AG08395 (cell line): ENCODE measurements around the gene NCAM2.

Experiments used
- DNase-seq: peaks from one replicate; pipeline ENCODE4 v3.0.0; 2012; ENCODE audit warnings: mixed read lengths, low spot score

Gene NCAM2

DNA sequence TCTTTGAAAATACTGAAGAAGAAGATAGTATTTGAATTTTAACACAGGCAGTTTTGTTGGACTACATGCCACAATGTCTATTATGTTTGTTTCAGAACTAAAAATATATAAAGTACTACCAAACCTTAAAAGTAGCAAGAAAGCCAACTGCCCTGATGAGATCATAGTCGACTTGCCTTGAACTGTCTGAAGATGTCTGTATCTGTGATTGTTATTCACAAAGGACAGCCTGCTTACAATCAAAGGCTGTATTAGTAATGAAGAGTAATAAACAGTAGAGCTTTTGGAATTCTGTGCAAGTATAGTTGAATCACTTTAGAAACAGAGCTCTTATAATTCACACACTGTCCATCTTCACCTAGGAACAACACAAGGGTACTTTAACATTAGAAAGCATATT, 228.3 kb downstream of the NCAM2 start:
- no peak for DNase-seq

DNA sequence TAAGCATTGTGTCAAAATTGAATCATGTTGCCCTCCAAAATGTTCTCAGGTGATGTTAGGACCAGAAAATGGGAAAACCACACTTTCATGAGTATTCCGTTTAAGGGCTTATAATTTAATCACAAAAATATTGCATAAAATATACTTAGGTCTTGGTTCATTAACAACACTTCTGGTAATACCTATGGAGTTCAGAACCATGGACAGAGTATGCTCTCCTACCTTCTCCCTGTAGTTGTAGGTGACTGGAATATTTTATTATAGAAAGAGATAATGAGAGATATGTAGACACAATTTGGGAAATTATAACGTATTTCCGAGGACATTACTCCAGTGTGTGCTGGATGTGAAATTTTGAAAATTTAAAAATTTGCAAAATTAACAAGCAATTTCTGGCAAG, 232.5 kb downstream of the NCAM2 start:
- DNase-seq = no peak

DNA sequence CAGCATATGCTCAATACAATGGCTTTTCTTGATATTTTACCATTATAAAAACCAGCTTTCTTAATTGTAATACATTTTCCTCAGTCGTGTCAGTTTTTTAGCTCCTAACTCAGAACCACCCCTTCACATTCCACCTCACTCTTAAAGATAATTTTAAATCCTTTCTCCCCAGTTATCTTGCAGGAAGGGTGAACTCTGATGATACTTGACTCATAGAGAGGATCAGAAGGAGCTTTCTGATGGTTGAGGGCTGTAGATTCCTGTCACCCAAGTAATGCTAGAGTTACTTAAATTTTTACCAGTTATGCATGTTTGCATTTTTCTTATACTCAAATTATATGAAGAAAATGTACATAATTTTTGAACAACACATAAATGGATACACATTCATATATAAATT, 233.7 kb downstream of the NCAM2 start:
- DNase-seq = no peak

DNA sequence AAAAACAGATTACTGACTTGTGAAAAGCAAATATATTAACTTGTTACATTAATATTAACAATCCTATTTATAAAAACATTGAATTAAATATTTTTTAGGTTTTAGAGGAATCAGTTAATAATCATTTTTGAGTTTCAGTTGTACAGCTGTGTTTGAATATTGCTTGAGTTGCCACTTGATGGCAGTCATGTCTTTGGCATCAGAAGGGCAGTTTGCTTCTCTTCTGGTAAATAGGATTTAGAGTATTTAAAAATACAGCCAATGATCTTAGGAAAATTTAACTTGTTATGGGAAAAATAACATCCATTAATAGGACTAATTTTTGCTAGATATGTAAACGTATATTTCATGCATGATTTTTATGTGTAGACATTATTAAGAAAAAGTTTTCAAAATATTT, 234.1 kb downstream of the NCAM2 start:
- DNase-seq = peak; percentile 24

DNA sequence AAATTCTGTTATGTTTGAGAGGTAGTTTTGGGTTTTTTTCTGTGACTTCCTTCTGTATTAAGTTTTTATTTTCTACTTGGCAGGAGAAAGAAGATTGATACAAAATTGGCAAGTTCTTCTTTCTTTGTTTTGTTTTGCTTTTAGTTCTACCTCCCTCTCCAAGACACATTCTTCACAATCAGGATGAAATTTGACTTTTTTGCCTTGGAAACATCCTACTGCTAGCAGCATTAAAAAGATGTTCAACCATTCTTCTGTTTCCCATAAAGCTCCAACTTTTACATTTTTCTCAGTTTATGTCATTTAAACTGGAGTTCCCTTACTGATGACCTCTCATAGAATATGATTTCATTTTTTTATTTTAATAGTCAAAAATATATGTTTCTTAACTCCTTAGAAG, 234.8 kb downstream of the NCAM2 start:
- no peak for DNase-seq

DNA sequence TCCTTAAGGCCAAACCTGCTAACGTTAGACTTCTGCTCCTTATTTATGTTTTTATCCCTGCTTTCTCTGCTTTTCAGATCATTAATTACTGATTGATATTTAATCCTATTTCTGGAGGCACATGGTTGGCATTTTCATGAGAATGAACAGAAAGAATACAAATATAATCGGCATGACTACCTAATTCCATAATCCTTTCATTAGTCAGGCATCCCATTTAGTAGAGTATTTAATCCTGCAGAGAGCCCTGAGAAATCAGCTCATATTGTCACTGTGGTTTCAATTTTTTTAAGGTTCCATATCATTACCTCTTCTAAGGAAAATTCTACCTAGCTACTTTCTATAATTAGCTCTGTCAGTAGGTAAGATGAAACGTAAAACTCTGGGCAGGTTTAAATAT, 238.8 kb downstream of the NCAM2 start:
- DNase-seq = no peak

DNA sequence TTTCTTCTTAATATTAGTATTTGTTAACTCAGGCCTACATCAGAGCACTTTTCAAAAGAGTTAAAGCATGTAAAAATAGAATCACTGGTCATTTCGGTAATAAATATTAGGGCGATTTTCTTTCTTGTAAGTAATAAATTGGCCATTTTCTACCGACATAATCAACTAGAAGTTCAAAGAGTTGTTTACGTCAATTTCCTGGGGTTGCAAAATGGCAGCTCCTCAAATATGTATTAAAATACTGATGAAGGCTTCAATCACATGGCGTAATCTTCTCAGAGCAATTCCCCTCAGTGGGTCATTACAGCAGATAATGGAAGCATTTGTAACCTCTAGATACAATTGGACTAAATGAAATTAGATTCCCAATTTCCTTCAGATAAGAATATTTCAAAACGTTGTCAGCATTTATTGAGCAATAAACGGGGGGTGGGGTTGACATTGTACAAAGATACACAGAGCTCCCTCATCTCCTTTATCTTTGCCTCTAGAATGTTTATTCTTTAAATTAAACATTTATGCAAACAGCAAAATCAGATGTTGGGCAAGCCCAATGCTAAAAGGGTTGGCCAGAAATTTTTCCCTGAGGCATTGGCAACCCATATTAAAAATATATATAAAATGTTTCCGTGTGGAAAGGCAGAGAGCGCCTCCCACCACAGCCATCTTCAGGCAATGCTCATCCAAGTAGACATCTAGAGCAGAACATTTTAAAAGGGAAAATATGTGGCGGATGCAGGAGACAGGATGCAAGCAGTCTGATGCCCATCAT, 240.6 kb downstream of the NCAM2 start:
- no peak for DNase-seq

DNA sequence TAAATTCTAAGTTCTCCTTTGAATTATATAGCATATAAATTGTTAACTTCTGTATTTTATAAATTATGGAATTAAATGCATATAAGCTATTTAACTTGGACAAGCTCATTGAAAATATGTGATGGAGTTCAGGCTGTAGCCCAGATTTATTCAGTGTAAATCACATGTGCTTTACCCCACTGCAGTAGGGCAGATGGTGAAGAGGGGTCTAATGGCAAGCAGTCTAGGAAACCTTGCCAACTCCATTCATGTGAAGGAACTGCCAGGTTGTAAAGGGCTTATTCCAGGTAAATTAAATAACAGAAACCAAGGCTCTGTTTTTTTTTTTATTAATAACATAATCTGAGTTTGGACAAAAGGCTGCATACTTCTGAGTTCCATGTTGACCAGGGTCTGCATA, 243.2 kb downstream of the NCAM2 start:
- no peak for DNase-seq

DNA sequence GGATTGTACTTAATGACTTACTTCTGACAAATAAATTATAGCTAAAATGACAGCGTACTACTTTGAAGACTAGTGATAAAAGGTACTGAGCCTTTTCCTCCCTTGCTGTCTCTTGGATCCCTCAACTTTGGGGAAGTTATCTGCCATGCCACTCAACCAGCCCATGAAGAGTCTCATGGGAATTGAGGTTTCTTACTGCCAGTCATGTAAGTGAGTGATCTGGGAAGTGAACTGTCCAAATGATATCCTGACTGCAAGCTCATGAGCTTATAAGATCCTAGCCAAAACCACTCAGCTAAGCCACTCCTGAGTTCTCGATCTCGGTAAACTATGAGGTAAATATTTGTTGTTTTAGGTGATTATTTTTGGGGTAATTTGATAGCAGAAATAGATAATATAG, 247.8 kb downstream of the NCAM2 start:
- DNase-seq = no peak

DNA sequence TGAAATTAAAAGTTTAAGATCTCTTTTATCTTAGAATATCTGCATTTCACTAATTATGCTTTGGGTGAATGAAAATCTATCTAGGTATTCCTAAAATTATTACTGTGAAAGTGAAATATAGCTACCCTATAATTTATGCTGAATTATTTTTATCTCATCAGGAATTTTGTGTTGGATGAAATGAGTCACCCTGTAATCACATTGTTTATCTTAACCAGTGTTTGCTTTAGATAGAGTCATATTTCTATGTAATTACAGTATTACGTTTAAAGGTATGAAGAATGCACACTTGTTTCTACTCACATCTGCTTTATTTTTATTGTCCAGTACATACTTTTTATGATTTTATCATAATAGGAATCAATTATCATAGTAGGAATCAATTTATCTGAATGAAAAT, 249.2 kb downstream of the NCAM2 start:
- no peak for DNase-seq

DNA sequence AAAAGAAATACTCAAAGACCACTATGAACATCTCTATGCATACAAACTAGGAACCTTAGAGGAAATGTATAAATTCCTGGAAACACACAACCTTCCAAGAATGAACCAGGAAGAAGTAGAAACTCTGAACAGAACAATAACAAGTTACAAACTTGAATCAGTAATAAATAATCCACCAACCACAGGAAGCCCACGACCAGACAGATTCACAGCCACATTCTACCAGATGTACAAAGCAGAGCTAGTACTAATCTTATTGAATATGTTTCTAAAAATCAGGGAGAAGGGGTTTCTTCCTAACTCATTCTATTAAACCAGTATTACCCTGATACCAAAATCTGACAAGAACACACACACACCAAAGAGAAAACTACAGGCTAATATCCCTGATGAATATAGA, 263.8 kb downstream of the NCAM2 start:
- DNase-seq = no peak

DNA sequence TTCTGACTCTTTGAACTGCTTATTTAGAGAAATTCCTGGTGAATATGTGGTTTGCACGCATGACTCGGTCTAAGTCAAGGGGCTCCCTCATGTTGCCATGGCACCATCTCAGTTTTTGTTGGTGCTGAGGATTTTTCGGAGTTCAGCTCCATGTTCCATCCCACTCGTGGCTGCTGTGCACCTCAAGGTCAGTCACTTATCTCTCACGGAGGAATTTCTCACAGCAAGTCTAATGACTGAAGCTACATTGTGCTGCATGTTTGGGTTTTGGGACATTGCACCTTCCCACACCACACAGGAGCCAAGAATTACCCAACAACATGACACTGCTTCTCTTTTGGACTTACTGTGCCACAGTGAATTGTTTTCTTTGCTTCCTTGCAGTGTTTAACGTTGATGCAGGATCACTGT, 269.9 kb downstream of the NCAM2 start:
- no peak for DNase-seq

DNA sequence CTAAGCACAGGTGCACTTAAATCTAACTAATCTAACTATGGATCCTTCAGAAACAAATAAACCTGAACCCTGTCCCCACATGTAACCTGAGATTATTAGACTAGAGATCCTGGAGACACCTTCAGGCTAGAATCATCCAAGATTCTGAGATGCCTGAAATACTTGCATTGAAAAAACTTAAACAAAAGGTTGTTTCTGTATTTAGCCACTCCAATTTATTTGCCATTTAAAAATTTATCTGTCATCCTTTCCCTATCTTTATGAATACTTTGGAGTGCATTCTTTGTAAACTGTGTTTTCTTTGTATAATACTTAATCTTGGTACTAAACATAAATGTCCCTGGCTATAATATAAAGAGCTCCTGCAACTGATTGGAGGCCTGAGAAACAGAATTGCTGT, 270.7 kb downstream of the NCAM2 start:
- no peak for DNase-seq

DNA sequence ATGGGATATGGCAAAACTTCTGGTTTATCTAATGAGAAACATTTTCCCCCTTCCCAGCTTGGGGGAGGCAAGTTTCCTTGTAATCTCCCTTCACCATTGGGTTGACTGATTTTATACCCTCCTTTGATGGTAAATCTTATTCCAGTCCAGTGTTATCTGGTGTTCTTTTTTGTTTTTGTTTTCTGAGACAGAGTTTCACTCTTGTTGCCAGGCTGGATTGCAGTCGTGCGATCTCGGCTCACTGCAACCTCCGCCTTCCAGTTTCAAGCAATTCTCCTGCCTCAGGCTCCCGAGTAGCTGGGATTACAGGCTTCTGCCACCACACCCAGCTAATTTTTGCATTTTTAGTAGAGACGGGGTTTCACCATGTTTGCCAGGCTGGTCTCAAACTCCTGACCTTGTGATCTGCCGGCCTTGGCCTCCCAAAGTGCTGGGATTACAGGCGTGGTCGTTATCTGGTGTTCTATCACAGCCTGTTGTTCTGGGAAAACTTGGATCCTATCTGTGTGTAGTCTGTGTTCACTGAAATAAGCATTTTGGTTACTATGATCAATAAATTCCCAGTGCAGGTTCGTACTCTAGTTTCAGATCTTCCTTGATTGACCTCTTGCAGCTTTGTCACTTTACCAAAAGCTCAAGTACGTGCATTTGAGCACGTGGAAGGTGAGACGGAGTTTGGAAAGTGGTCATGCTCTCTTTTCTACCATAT, 281.1 kb downstream of the NCAM2 start:
- DNase-seq = no peak

DNA sequence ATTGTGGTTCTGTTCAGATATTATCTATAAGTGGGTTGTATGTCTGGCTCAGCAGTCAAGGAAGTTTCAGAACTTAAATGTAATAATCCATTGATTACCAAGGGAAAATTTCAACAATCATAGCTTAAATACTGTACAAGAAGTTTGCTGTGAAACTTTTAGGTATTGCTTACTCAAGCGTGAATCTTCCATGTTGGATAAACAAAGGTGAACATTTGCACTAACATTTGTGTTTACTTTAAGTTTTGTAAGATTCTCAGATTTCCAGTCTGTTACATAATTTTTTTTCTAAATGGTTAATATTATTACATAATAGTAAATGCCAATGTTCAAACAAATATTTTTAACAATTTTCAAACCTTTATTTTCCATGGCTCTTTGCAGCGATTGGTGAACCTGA, 285.6 kb downstream of the NCAM2 start:
- no peak for DNase-seq

DNA sequence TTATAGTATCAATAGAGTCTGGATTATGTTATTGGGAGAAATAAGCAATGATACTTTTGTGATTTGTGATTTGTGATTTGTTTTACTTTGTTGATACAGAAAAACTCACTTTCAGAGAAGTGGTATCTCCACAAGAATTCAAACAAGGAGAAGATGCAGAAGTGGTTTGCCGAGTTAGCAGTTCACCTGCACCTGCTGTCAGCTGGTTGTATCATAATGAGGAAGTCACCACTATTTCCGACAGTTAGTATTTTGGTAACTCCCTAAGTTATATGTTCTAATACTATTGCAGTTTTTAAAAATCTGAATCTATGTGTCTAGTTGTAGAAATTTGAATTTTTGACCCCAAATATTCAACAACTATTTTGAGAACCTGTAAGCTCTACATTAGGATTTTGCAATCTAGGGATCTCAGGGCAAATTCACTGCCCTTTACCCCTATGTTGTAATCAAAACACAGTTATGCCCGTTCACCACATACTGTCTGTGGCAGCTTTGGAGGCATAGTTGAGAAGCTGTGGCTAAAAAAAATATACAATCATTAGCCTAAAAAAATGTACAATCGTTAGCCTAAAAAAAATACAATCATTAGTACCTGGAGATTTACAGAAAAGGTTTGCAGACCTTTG, 288.1 kb downstream of the NCAM2 start:
- DNase-seq = no peak

DNA sequence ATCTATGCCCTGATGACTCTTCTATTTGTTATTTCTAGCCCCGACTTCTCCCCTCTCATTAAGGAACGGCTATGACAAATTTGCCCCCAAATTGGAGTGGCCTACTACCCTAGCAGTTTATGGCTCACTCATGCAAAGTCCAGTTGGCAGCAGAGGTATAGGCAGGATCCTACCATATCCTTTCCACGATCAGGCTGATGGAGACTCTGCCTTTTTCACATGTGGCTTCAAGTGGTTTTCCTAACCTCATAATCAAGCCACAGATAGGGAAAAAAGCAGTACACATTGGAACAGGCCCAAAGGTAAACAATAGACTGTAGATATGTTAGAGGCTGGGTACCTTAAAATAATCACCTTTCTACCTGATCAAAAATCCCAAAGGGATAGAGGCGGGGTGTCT, 292.5 kb downstream of the NCAM2 start:
- no peak for DNase-seq

DNA sequence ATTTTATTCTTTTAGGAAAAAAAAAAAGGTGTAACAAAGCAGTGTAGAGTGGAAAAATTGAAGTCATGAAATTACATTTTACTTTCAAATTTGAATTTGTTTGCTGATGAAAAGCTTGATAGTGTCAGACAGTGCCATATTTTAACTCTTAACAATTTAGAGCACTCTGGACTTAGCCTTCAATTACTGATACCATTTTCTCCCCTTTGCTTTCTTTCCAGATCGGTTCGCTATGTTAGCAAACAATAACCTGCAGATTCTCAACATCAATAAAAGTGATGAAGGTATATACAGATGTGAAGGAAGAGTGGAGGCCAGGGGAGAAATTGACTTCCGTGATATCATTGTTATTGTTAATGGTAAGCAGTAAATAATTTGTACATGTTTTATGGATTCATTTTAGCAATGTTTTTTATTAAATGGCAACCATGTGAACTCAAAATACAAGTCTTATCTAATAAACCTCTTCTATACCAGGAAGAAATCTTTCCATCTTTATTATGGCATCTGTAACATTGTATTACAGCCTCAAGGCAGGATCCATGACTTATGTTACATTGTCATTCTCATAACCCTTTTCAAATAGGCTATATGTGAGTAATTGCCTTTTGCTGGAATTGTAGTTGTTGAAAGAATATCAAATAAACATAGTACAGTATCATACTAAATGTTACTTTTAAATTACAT, 293.8 kb downstream of the NCAM2 start:
- DNase-seq = no peak

DNA sequence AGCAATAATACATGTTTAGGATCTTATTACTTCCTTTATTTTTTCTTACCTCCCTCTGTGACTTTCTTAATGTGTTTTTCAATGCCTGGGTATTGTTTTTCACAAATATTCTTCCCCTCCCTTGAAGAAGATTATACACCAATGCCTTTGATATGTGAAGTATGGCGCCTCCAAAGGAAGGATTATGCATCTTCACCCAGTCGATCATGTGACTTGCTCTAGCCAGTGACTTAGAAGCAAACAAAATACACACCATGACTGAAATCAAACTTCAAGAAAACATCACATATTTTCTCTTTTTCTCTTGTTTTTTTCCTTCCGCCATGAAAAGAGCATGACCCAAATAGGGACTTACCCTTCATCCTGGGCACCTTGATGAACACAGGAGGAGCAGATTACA, 297.1 kb downstream of the NCAM2 start:
- DNase-seq = no peak

DNA sequence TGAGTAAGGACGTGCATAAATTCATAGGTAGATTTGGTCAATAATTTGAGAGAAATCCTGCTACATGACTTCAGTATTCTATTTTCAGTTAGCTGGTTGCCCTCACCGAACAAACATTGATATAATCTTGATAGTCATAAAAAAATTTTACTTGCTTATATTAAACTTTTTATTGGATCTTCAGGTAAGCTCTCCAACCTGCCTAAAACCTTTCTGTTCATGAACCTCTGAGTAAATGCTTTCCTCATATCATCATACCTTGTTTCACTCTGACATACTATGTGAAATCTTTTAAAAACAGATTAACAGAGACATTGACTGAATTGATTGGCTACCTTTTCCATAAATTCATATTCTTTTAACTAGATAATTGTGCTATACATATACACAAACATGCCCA, 299.0 kb downstream of the NCAM2 start:
- DNase-seq = no peak

DNA sequence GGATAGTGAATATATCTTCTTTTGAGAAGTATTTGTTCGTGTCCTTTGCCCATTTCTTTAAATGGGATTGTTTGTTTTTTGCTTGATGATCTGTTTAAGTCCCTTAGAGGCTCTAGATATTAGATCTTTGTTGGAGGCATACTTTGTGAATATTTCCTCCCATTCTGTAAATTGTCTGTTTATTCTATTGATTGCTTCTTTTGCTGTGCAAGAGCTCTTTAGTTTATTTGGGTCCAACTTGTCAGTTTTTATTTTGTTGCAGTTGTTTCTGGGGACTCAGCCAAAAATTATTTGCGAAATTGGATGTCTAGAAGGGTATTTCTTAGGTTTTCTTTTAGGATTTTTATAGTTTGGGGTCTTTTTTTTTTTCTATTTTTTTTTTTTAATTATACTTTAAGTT, 302.8 kb downstream of the NCAM2 start:
- no peak for DNase-seq

DNA sequence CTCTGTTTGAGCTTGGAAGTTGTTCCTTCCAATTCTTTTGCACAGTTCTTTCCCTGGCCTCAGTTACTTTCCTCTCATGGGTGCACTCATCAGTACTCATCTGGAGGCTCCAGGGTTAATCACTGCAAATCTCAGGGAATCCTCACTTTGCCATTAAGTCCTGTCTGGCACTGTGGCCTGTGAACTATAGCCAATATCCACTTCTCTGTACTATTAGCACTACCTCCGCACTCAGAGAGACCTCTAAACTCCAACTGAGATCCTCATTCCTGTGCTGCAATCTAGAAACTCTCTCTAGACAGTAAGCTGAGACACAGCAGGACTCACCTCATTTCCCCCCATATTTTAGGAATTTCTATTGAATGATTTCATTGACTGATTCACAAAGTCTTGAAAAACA, 311.3 kb downstream of the NCAM2 start:
- DNase-seq = no peak

DNA sequence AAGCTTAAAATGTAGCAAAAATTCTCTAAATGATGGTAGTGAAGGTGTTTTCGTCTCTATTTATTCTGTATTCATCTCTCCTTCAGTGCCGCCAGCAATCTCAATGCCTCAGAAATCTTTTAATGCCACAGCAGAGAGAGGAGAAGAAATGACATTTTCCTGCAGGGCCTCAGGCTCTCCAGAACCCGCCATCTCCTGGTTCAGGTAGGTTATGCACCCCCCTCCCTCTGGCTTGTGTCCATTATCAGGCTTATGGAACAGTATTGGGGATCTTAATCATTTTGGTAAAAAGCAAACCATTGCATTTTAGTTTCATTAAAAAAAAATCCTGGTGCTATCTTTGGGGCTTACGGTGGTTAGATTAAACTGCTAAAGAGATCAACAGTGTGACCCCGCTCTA, 326.1 kb downstream of the NCAM2 start:
- no peak for DNase-seq
